Panc1 (cell line): ENCODE measurements around the gene KDM5A.

Source experiments
- POLR2AphosphoS5 ChIP-seq: IDR thresholded peaks from 2 replicates; pipeline ENCODE4 v1.6.1; 2012; ENCODE audit warnings: mild to moderate bottlenecking, low read depth, low read length, moderate library complexity
- TF ChIP-seq, protein P1 (sequence below): fragments of 450-650 bp; IDR thresholded peaks from 2 replicates; pipeline ENCODE4 v1.5.1; 2017; ENCODE audit warnings: mild to moderate bottlenecking
- TF ChIP-seq, protein P2 (sequence below), 2 experiments: IDR thresholded peaks; 2 replicates each; pipeline ENCODE4 v1.6.1; 2011 to 2012; ENCODE audit warnings: low read depth in 2 of 2, control low read depth in 1 of 2, low read length in 1 of 2, mild to moderate bottlenecking in 1 of 2, moderate library complexity in 1 of 2; ENCODE audit not compliant: insufficient read depth in 1 of 2

DNA sequence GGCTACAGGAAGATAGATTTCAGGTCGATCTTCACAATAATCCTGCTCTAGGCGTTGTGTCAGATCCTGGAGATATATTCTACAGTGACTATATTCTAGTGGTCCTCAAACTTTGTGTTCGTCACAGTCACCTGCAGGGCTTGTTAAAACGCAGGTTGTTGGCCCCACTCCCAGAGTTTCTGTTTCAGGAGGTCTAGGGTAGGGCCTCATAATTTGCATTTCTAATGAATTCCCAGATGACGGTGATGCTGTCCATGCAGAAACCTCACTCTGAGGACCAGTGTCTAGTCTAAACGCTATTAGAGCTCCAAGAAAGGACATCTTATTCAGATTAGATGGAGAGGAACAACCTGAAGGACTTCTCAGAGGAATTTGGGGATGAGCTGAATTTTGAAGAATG lies 113.3 kb downstream of the KDM5A start:
- TF ChIP-seq POLR2AphosphoS5 = no peak
- TF ChIP-seq, protein P1, sequence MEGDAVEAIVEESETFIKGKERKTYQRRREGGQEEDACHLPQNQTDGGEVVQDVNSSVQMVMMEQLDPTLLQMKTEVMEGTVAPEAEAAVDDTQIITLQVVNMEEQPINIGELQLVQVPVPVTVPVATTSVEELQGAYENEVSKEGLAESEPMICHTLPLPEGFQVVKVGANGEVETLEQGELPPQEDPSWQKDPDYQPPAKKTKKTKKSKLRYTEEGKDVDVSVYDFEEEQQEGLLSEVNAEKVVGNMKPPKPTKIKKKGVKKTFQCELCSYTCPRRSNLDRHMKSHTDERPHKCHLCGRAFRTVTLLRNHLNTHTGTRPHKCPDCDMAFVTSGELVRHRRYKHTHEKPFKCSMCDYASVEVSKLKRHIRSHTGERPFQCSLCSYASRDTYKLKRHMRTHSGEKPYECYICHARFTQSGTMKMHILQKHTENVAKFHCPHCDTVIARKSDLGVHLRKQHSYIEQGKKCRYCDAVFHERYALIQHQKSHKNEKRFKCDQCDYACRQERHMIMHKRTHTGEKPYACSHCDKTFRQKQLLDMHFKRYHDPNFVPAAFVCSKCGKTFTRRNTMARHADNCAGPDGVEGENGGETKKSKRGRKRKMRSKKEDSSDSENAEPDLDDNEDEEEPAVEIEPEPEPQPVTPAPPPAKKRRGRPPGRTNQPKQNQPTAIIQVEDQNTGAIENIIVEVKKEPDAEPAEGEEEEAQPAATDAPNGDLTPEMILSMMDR = no peak
- TF ChIP-seq, protein P2, sequence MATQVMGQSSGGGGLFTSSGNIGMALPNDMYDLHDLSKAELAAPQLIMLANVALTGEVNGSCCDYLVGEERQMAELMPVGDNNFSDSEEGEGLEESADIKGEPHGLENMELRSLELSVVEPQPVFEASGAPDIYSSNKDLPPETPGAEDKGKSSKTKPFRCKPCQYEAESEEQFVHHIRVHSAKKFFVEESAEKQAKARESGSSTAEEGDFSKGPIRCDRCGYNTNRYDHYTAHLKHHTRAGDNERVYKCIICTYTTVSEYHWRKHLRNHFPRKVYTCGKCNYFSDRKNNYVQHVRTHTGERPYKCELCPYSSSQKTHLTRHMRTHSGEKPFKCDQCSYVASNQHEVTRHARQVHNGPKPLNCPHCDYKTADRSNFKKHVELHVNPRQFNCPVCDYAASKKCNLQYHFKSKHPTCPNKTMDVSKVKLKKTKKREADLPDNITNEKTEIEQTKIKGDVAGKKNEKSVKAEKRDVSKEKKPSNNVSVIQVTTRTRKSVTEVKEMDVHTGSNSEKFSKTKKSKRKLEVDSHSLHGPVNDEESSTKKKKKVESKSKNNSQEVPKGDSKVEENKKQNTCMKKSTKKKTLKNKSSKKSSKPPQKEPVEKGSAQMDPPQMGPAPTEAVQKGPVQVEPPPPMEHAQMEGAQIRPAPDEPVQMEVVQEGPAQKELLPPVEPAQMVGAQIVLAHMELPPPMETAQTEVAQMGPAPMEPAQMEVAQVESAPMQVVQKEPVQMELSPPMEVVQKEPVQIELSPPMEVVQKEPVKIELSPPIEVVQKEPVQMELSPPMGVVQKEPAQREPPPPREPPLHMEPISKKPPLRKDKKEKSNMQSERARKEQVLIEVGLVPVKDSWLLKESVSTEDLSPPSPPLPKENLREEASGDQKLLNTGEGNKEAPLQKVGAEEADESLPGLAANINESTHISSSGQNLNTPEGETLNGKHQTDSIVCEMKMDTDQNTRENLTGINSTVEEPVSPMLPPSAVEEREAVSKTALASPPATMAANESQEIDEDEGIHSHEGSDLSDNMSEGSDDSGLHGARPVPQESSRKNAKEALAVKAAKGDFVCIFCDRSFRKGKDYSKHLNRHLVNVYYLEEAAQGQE (IDR thresholded peaks at IDR 0.05; ENCODE audit: insufficient read depth in 1 of 2, low read depth in 2 of 2, low read length in 1 of 2) = no peak
